ENCODE data around the gene ABHD5. TPM values are rescaled to one million over a fixed set of nuclear protein-coding genes. Genes with fewer than 3 reads are reported as not detected.

ABHD5 gene
- total and polyA plus RNA-seq, 2 donors from 2014 or later: 19.0 to 21.1 TPM

DNA sequence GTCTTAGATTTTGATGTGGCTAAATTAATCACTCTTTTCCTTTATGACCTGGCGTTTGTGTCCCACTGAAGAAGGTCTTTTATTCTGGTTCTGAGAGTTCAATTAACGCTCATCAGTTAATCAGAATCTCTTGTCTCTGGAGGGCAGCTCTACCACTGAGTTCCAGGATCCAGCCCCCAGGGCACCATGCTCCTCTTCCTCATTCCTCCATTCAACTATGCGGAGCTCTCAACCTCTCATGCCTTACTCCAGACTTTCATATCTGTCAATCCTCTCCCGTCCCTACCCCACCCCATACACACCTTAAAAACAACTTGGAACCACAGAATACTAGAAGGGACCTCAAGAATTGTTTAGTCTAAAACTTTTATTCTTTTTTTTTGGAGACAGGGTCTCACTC, 4.8 kb upstream of the ABHD5 start:
- intact Hi-C loops (cut with DNase I): no loop called here
- H3K4me1 ChIP-seq (ENCODE audit: control insufficient read depth in 2 of 3, insufficient read depth in 2 of 3, low read depth in 1 of 3, low read length in 3 of 3): no peaks in the 10 kb centered on the region
- H3K27ac ChIP-seq (ENCODE audit: low read depth in 2 of 2, low read length in 2 of 2): no peak overlapping the region
- no peaks in the 10 kb centered on the region for H3K27me3 ChIP-seq (ENCODE audit: control insufficient read depth, insufficient read depth, low read length)
- no peaks in the 10 kb centered on the region for H3K36me3 ChIP-seq (ENCODE audit: control insufficient read depth in 2 of 3, insufficient read depth in 3 of 3, low read length in 3 of 3)
- TF ChIP-seq, protein P1, sequence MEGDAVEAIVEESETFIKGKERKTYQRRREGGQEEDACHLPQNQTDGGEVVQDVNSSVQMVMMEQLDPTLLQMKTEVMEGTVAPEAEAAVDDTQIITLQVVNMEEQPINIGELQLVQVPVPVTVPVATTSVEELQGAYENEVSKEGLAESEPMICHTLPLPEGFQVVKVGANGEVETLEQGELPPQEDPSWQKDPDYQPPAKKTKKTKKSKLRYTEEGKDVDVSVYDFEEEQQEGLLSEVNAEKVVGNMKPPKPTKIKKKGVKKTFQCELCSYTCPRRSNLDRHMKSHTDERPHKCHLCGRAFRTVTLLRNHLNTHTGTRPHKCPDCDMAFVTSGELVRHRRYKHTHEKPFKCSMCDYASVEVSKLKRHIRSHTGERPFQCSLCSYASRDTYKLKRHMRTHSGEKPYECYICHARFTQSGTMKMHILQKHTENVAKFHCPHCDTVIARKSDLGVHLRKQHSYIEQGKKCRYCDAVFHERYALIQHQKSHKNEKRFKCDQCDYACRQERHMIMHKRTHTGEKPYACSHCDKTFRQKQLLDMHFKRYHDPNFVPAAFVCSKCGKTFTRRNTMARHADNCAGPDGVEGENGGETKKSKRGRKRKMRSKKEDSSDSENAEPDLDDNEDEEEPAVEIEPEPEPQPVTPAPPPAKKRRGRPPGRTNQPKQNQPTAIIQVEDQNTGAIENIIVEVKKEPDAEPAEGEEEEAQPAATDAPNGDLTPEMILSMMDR (IDR thresholded peaks at IDR 0.05; ENCODE audit: borderline replicate concordance, extremely low read depth, insufficient read depth): no peak
- no peak overlapping the region for H3K9ac ChIP-seq (ENCODE audit: low read length in 3 of 3)
- no peaks in the 10 kb centered on the region for H3K9me3 ChIP-seq (ENCODE audit: control insufficient read depth in 2 of 3, insufficient read depth in 1 of 3, low read length in 3 of 3)
- FAIRE-seq: no peak
- no peak for DNase-seq
- H3K4me3 ChIP-seq (ENCODE audit: low read length in 3 of 3): no peak overlapping the region

DNA sequence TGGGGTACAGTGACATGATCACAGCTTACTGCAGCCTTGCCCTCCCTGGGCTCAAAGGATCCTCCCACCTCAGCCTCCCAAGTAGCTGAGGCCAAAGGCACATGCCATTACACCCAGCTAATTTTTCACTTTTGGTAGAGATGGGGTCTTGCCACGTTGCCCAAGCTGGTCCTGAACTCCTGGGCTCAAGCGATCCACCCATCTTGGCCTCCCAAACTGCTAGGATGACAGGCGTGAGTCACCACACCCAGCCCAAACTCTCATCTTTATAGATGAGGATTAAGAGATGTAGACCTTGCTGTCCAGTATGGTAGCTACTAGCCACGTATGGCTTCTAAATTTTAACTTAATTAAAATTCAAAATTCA, 4.4 kb upstream of the ABHD5 start:
- Histone ChIP-seq H3K36me3 (ENCODE audit: control insufficient read depth in 2 of 3, insufficient read depth in 3 of 3, low read length in 3 of 3) (no peaks in the 10 kb centered on the region), H3K4me1 (ENCODE audit: control insufficient read depth in 2 of 3, insufficient read depth in 2 of 3, low read depth in 1 of 3, low read length in 3 of 3) (no peaks in the 10 kb centered on the region), H3K9ac (ENCODE audit: low read length in 3 of 3) (no peak overlapping the region), H3K4me3 (ENCODE audit: low read length in 3 of 3) (no peak overlapping the region), H3K9me3 (ENCODE audit: control insufficient read depth in 2 of 3, insufficient read depth in 1 of 3, low read length in 3 of 3) (no peaks in the 10 kb centered on the region), H3K27ac (ENCODE audit: low read depth in 2 of 2, low read length in 2 of 2) (no peak overlapping the region), H3K27me3 (ENCODE audit: control insufficient read depth, insufficient read depth, low read length) (no peaks in the 10 kb centered on the region)
- TF ChIP-seq, protein P1 (IDR thresholded peaks at IDR 0.05; ENCODE audit: borderline replicate concordance, extremely low read depth, insufficient read depth): no peak
- DNase-seq: no peak
- FAIRE-seq: no peak
- intact Hi-C loops (cut with DNase I): no loop called here

DNA sequence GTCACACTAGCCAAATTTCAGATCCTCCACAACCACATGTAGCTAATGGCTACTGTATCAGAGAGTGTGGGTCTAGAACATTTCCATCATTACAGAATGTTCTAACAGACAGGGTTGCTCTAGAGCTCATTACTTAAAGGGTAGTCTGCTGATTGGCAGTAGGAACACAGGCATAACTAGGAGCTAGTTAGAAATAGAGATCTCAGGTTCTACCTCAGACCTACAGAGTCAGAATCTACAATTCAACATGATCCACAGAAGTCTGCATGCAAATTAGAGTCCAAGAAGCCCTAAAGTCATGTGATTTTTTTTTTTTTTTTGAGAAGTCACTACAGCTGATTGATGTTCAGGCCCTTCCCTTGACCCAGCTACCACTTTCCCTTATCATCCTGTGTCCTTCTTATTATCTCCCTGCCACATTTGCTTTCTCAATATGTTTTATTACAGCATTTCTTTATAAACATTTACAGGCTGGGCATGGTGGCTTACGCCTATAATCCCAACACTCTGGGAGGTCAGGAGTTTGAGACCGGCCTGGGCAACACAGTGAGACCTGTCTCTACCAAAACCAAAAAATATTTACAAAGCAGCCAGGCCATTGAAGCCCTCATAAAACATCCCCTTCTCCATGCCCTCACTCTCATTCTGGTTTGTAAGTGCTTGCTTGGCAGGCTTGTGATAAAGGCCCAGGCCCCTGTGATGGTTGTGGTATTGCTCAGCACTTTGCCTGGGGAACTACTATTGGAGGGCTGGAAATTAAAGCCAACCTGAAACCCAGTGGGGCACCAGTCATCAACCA, 3.8 kb upstream of the ABHD5 start:
- Histone ChIP-seq H3K36me3 (ENCODE audit: control insufficient read depth in 2 of 3, insufficient read depth in 3 of 3, low read length in 3 of 3) (no peaks in the 10 kb centered on the region), H3K4me1 (ENCODE audit: control insufficient read depth in 2 of 3, insufficient read depth in 2 of 3, low read depth in 1 of 3, low read length in 3 of 3) (peaks cover 0 to under 1% (median 0%) of the 10 kb centered on the region in 3 donors), H3K9me3 (ENCODE audit: control insufficient read depth in 2 of 3, insufficient read depth in 1 of 3, low read length in 3 of 3) (no peaks in the 10 kb centered on the region), H3K27ac (ENCODE audit: low read depth in 2 of 2, low read length in 2 of 2) (no peak overlapping the region), H3K9ac (ENCODE audit: low read length in 3 of 3) (no peak overlapping the region), H3K27me3 (ENCODE audit: control insufficient read depth, insufficient read depth, low read length) (no peaks in the 10 kb centered on the region), H3K4me3 (ENCODE audit: low read length in 3 of 3) (no peak overlapping the region)
- TF ChIP-seq, protein P1 (IDR thresholded peaks at IDR 0.05; ENCODE audit: borderline replicate concordance, extremely low read depth, insufficient read depth): no peak
- no peak for DNase-seq
- FAIRE-seq: no peak
- intact Hi-C loops (cut with DNase I): no loop called here

DNA sequence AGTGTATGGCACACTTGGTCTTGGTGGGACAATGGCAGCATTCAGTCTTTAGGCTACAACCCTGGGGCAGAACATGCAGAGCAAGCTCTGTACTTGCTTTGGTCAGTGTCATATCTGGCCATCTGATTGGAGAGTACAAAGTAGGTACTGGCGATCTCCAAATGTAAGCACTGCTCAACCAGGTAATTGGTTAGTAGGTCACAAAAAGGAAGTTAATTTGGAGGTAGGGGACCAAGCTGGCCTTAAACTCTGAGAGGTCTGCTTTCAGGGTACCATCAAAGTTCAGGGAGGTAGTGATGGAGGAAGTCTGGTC, 3.3 kb upstream of the ABHD5 start:
- intact Hi-C loops (cut with DNase I): no loop called here
- no peaks in the 10 kb centered on the region for H3K9me3 ChIP-seq (ENCODE audit: control insufficient read depth in 2 of 3, insufficient read depth in 1 of 3, low read length in 3 of 3)
- FAIRE-seq (no peak), DNase-seq (no peak)
- H3K36me3 ChIP-seq (ENCODE audit: control insufficient read depth in 2 of 3, insufficient read depth in 3 of 3, low read length in 3 of 3): no peaks in the 10 kb centered on the region
- H3K27me3 ChIP-seq (ENCODE audit: control insufficient read depth, insufficient read depth, low read length): no peaks in the 10 kb centered on the region
- H3K9ac ChIP-seq (ENCODE audit: low read length in 3 of 3): no peak overlapping the region
- H3K27ac ChIP-seq (ENCODE audit: low read depth in 2 of 2, low read length in 2 of 2): no peak overlapping the region
- H3K4me1 ChIP-seq (ENCODE audit: control insufficient read depth in 2 of 3, insufficient read depth in 2 of 3, low read depth in 1 of 3, low read length in 3 of 3): peaks cover 0 to 6% (median 0%) of the 10 kb centered on the region in 3 donors
- TF ChIP-seq, protein P1 (IDR thresholded peaks at IDR 0.05; ENCODE audit: borderline replicate concordance, extremely low read depth, insufficient read depth): no peak
- no peak overlapping the region for H3K4me3 ChIP-seq (ENCODE audit: low read length in 3 of 3)

Data from kidney (tissue), 14 donors.